Thyroid gland (tissue), 4 donors: ENCODE data around the gene ADGRG1. TPM values are rescaled to one million over a fixed set of nuclear protein-coding genes. Genes with fewer than 3 reads are reported as not detected.

ENCODE experiments used
- DNase-seq, 2 donors: peaks; one replicate each; pipeline ENCODE4 v3.0.0-alpha.2; 2019
- H3K27ac ChIP-seq, 3 donors: fragments of 200-600 bp; sonication (generic); 1 replicate in 2 of 3; 2 replicates in 1 of 3; pipeline ENCODE4 v1.5.1; 2016 to 2019; ENCODE audit warnings: mild to moderate bottlenecking in 1 of 3, moderate library complexity in 1 of 3
- H3K27me3 ChIP-seq: fragments of 200-600 bp; sonication (generic); one replicate; pipeline ENCODE4 v1.5.1; 2019
- H3K36me3 ChIP-seq, 2 donors: fragments of 200-600 bp; sonication (generic); one replicate each; pipeline ENCODE4 v1.5.1; 2016 to 2019
- H3K4me1 ChIP-seq, 2 donors: fragments of 200-600 bp; sonication (generic); one replicate each; pipeline ENCODE4 v1.5.1; 2017 to 2019
- H3K4me3 ChIP-seq, 3 donors: fragments of 200-600 bp; sonication (generic); replicated peaks in 1 of 3; 1 replicate in 2 of 3; 2 replicates in 1 of 3; pipeline ENCODE4 v1.5.1; 2016; ENCODE audit warnings: mild to moderate bottlenecking in 1 of 3
- H3K9me3 ChIP-seq: fragments of 200-600 bp; sonication (generic); one replicate; pipeline ENCODE4 v1.5.1; 2017
- CTCF ChIP-seq, 6 experiments: fragments of 200-600 bp in 3 of 6; fragments of 450-650 bp in 3 of 6; sonication (generic) in 3 of 6; IDR thresholded peaks; one replicate each; pipeline ENCODE4 v1.5.1; 2016 to 2019; ENCODE audit warnings: antibody characterized with exemption in 6 of 6, mild to moderate bottlenecking in 2 of 6, inconsistent platforms in 1 of 6, moderate library complexity in 1 of 6
- POLR2A ChIP-seq, 2 donors: fragments of 450-650 bp; IDR thresholded peaks; one replicate each; pipeline ENCODE4 v1.6.1; 2017; ENCODE audit warnings: antibody characterized with exemption in 2 of 2, mild to moderate bottlenecking in 2 of 2, moderate library complexity in 1 of 2
- WGBS, 2 donors: methylation state at CpG; one replicate each; pipeline ENCODE4 v1.1.5; 2017; 5-methylcytosine and 5-hydroxymethylcytosine counted together
- intact Hi-C: fragments of 100-400 bp; cut with DNase I; formaldehyde crosslinking; loops from one replicate; pipeline ENCODE4 v1.15.1; 2023
- total RNA-seq, 4 donors: library from RNA; depleted of rRNA; stranded (reverse); fragments of >200 nt; gene quantifications; one replicate each; pipeline ENCODE4 v1.2.3, GENCODE V29; 2016

ADGRG1 gene
- total RNA-seq, 4 donors from 2014 or later = 120 to 295 (median 239) TPM

GRCh38 chr16:57657228-57657627 is 28.8 kb downstream of the ADGRG1 start:
- intact Hi-C loops = no loop called here
- H3K36me3 ChIP-seq = peaks cover 70 to 92% of the 10 kb centered on the region in 2 donors
- TF ChIP-seq POLR2A (IDR thresholded peaks at IDR 0.05) (no peak), CTCF (IDR thresholded peaks at IDR 0.05) (no peak)
- no peak for DNase-seq
- H3K4me1 ChIP-seq = no peaks in the 10 kb centered on the region
- WGBS, 2 donors = 88 to 94% methylated on average over 8 to 13 of the region's 13 CpGs
- no peak overlapping the region for H3K27ac ChIP-seq
- H3K9me3 ChIP-seq = no peaks in the 10 kb centered on the region
- H3K27me3 ChIP-seq = no peaks in the 10 kb centered on the region
- H3K4me3 ChIP-seq = no peak overlapping the region

- H3K36me3 ChIP-seq = peaks cover 76 to 92% of the 10 kb centered on the region in 2 donors
- no peaks in the 10 kb centered on the region for H3K27me3 ChIP-seq
- TF ChIP-seq CTCF (IDR thresholded peaks at IDR 0.05) = no peak
- no peak for TF ChIP-seq POLR2A (IDR thresholded peaks at IDR 0.05)
- intact Hi-C loops = no loop called here
- no peaks in the 10 kb centered on the region for H3K4me1 ChIP-seq
- no peak overlapping the region for H3K4me3 ChIP-seq
- no peaks in the 10 kb centered on the region for H3K9me3 ChIP-seq
- DNase-seq = no peak
- H3K27ac ChIP-seq = no peak overlapping the region
- WGBS, 2 donors = 88 to 90% methylated on average over 10 of the region's 10 CpGs
These were observed 29.9 kb downstream of the ADGRG1 start for GRCh38 chr16:57658130-57658877.

- H3K36me3 ChIP-seq = peaks cover 83 to 92% of the 10 kb centered on the region in 2 donors
- 86 to 89% methylated on average over 12 to 16 of the region's 19 CpGs for WGBS, 2 donors
- intact Hi-C loops = no loop called here
- no peaks in the 10 kb centered on the region for H3K27me3 ChIP-seq
- no peaks in the 10 kb centered on the region for H3K4me1 ChIP-seq
- H3K27ac ChIP-seq = no peak overlapping the region
- TF ChIP-seq POLR2A (IDR thresholded peaks at IDR 0.05) = no peak
- TF ChIP-seq CTCF (IDR thresholded peaks at IDR 0.05) = no peak
- no peak for DNase-seq
- H3K9me3 ChIP-seq = no peaks in the 10 kb centered on the region
- no peak overlapping the region for H3K4me3 ChIP-seq
These were observed 30.6 kb downstream of the ADGRG1 start for GRCh38 chr16:57658878-57659674.

- no peak for TF ChIP-seq POLR2A (IDR thresholded peaks at IDR 0.05)
- no peak for TF ChIP-seq CTCF (IDR thresholded peaks at IDR 0.05)
- H3K27ac ChIP-seq = no peak overlapping the region
- H3K27me3 ChIP-seq = no peaks in the 10 kb centered on the region
- H3K36me3 ChIP-seq = peaks cover 80 to 87% of the 10 kb centered on the region in 2 donors
- no peak overlapping the region for H3K4me3 ChIP-seq
- no peak for DNase-seq
- H3K9me3 ChIP-seq = no peaks in the 10 kb centered on the region
- H3K4me1 ChIP-seq = no peaks in the 10 kb centered on the region
- intact Hi-C loops = no loop called here
- WGBS, 2 donors = 95 to 97% methylated on average over 10 to 11 of the region's 11 CpGs
These were observed 32.5 kb downstream of the ADGRG1 start for GRCh38 chr16:57660715-57661463.
